K562 (cell line): ENCODE data around the gene LRRC61. TPM values are rescaled to one million over a fixed set of nuclear protein-coding genes. Genes with fewer than 3 reads are reported as not detected.

Source experiments
- CCNT2 ChIP-seq: IDR thresholded peaks from 2 replicates; pipeline ENCODE4 v1.6.1; 2011; ENCODE audit warnings: borderline replicate concordance, low read depth, mild to moderate bottlenecking, moderate library complexity, mixed read lengths, low read length; ENCODE audit not compliant: insufficient read length; ENCODE audit errors: extremely low read depth
- E2F6 ChIP-seq, 2 experiments: IDR thresholded peaks; 2 replicates each; pipeline ENCODE4 v1.6.1; 2011; ENCODE audit warnings: borderline replicate concordance in 1 of 2, control low read depth in 1 of 2, low read depth in 1 of 2, low read length in 1 of 2, mild to moderate bottlenecking in 1 of 2, mixed read lengths in 1 of 2, moderate library complexity in 1 of 2; ENCODE audit not compliant: insufficient read depth in 1 of 2, insufficient read length in 1 of 2, poor library complexity in 1 of 2, severe bottlenecking in 1 of 2; ENCODE audit errors: extremely low read depth in 1 of 2
- EP300 ChIP-seq: IDR thresholded peaks from 2 replicates; pipeline ENCODE4 v1.6.1; 2012; ENCODE audit warnings: low read length, improper control_type of control experiment
- EP400 ChIP-seq: fragments of 450-650 bp; IDR thresholded peaks from 2 replicates; pipeline ENCODE4 v1.6.1; 2017; ENCODE audit warnings: antibody characterized with exemption, mild to moderate bottlenecking, moderate library complexity
- HNRNPLL ChIP-seq: fragments of 200-400 bp; formaldehyde crosslinking; IDR thresholded peaks from 2 replicates; pipeline ENCODE4 v1.6.1; 2017; ENCODE audit warnings: low read length, low read depth, mild to moderate bottlenecking; ENCODE audit not compliant: poor library complexity, severe bottlenecking
- MAFF ChIP-seq: IDR thresholded peaks from 2 replicates; pipeline ENCODE4 v1.6.1; 2012; ENCODE audit warnings: low read length, improper control_type of control experiment
- NR1H2 ChIP-seq: sonication (generic); formaldehyde crosslinking; IDR thresholded peaks from 2 replicates; pipeline ENCODE4 v1.4.0; 2020; ENCODE audit warnings: mild to moderate bottlenecking, missing genetic modification reagents
- PHB2 ChIP-seq: fragments of 450-650 bp; IDR thresholded peaks from 2 replicates; pipeline ENCODE4 v1.6.1; 2017; ENCODE audit warnings: low read depth
- PHF8 ChIP-seq: fragments of 200-600 bp; sonication (generic); IDR thresholded peaks from 2 replicates; pipeline ENCODE4 v1.6.1; 2012; ENCODE audit warnings: mixed run types, mild to moderate bottlenecking, inconsistent platforms, low read length, moderate library complexity, borderline replicate concordance
- POLR2B ChIP-seq: fragments of 450-650 bp; IDR thresholded peaks from 2 replicates; pipeline ENCODE4 v1.6.1; 2018; ENCODE audit warnings: low read depth; ENCODE audit not compliant: partially characterized antibody
- POLR2G ChIP-seq: fragments of 200-400 bp; formaldehyde crosslinking; IDR thresholded peaks from 2 replicates; pipeline ENCODE4 v1.6.1; 2017; ENCODE audit warnings: low read depth, mild to moderate bottlenecking, antibody characterized with exemption, low read length, moderate library complexity
- PPARD ChIP-seq: fragments of 250-450 bp; sonication (Bioruptor Pico); IDR thresholded peaks from 2 replicates; pipeline ENCODE4 v1.8.0; 2022; ENCODE audit warnings: inconsistent platforms, mild to moderate bottlenecking, moderate library complexity
- SRF ChIP-seq, 2 experiments: fragments of 250-450, 450-650 bp in 1 of 2; sonication (Bioruptor Pico) in 1 of 2; sonication (generic) in 1 of 2; formaldehyde crosslinking; IDR thresholded peaks; 2 replicates each; pipeline versions ENCODE4 v1.5.0 to v1.5.1; 2020 to 2022; ENCODE audit warnings: mild to moderate bottlenecking in 1 of 2, missing genetic modification reagents in 1 of 2
- STAG1 ChIP-seq: sonication (generic); formaldehyde crosslinking; IDR thresholded peaks from 2 replicates; pipeline ENCODE4 v1.5.0; 2020; ENCODE audit warnings: missing genetic modification reagents, borderline replicate concordance
- ZC3H4 ChIP-seq: sonication (generic); formaldehyde crosslinking; IDR thresholded peaks from 2 replicates; pipeline ENCODE4 v1.9.0; 2021; ENCODE audit warnings: missing genetic modification reagents, borderline replicate concordance
- ZC3H8 ChIP-seq: fragments of 450-650 bp; IDR thresholded peaks from 2 replicates; pipeline ENCODE4 v1.6.1; 2017
- ZNF146 ChIP-seq: IDR thresholded peaks from one replicate; pipeline ENCODE4 v1.6.1; 2018; ENCODE audit warnings: missing compliant biosample characterization; ENCODE audit not compliant: unreplicated experiment
- ZNF318 ChIP-seq, 2 experiments: fragments of 450-650 bp; IDR thresholded peaks; 2 replicates each; pipeline ENCODE4 v1.6.1; 2016; ENCODE audit warnings: mild to moderate bottlenecking in 2 of 2, borderline replicate concordance in 1 of 2, low read depth in 1 of 2, moderate library complexity in 1 of 2
- polyA plus RNA-seq, 8 experiments: library from polyadenylated mRNA; depleted of rRNA in 4 of 8; stranded (reverse) in 5 of 8; unstranded in 3 of 8; fragments of >200 nt; fragmentation: Nextera tagmentation in 2 of 8; fragmentation: Illumina TruSeq in 1 of 8; extraction: Ambion mirVana in 2 of 8; extraction: Trizol in 1 of 8; gene quantifications; 2 replicates each; pipeline versions ENCODE4 v1.2.1 to v1.2.3, GENCODE V29; 2011 to 2014; ENCODE audit warnings: inconsistent platforms in 1 of 8, missing spikeins in 1 of 8
- total RNA-seq, 7 experiments: library from RNA; depleted of rRNA in 6 of 7; stranded (reverse); fragments of >200 nt in 6 of 7; fragmentation: Illumina TruSeq in 2 of 7; extraction: Trizol in 2 of 7; gene quantifications; 2 replicates each; pipeline versions ENCODE4 v1.2.1 to v1.2.3, GENCODE V29; 2011 to 2021; ENCODE audit warnings: low replicate concordance in 1 of 7

Gene LRRC61
- total and polyA plus RNA-seq, 9 of the 15 experiments (the other 6 are each of a cell fraction or from before 2014, with no cell fraction given) = 1.3 to 55.2 (median 35.2) TPM

- TF ChIP-seq ZNF318 (IDR thresholded peaks at IDR 0.05; ENCODE audit: borderline replicate concordance in 1 of 2, low read depth in 1 of 2) (no peak), NR1H2 (CRISPR knock-in tag) (no peak), ZC3H4 (peak; percentile 82; the same call in 1 of the 2 replicates), POLR2B (peak; percentile 11), POLR2G (peak; percentile 67), PHB2 (no peak), CCNT2 (peak; percentile 20), ZC3H8 (no peak), MAFF (no peak), E2F6 (IDR thresholded peaks at IDR 0.05; ENCODE audit: borderline replicate concordance in 1 of 2, extremely low read depth in 1 of 2, insufficient read depth in 1 of 2, insufficient read length in 1 of 2, low read depth in 1 of 2, low read length in 1 of 2, poor library complexity in 1 of 2, severe bottlenecking in 1 of 2) (no peak), ZNF146 (CRISPR knock-in tag) (no peak), EP300 (no peak), PHF8 (peak; percentile 6; the same call in 1 of the 2 replicates), SRF (CRISPR knock-in tag; IDR thresholded peaks at IDR 0.05) (no peak), HNRNPLL (no peak), STAG1 (CRISPR knock-in tag) (0 out of 2 replicates have a peak, but pooled peaks have one; percentile 17), PPARD (CRISPR knock-in tag) (no peak), EP400 (no peak)
Observed at GRCh38 chr7:150372271-150373048, 49.3 kb downstream of the LRRC61 start (continued).
